HCT116 (cell line): Measurements from ENCODE around the gene TMEM63A.

Source experiments
- CEBPB ChIP-seq: IDR thresholded peaks from 2 replicates; pipeline ENCODE4 v1.6.1; 2012; ENCODE audit warnings: low read depth
- CTCF ChIP-seq, 3 experiments: fragments of 200-600 bp in 1 of 3; sonication (generic) in 1 of 3; IDR thresholded peaks in 2 of 3; conservative IDR thresholded peaks in 1 of 3; 2 replicates each; pipeline ENCODE4 v1.5.1; 2012 to 2017; ENCODE audit warnings: low read depth in 2 of 3, low read length in 2 of 3, antibody characterized with exemption in 1 of 3, borderline replicate concordance in 1 of 3, control low read depth in 1 of 3, mild to moderate bottlenecking in 1 of 3, mixed read lengths in 1 of 3, mixed run types in 1 of 3, moderate library complexity in 1 of 3; ENCODE audit not compliant: insufficient read depth in 1 of 3
- EGR1 ChIP-seq: IDR thresholded peaks from 2 replicates; pipeline ENCODE4 v1.6.1; 2012; ENCODE audit warnings: low read depth
- EZH2 ChIP-seq: fragments of 200-600 bp; sonication (generic); IDR thresholded peaks from 2 replicates; pipeline ENCODE4 v1.6.1; 2017; ENCODE audit warnings: antibody characterized with exemption, mixed run types
- EZH2phosphoT487 ChIP-seq: fragments of 200-600 bp; IDR thresholded peaks from 2 replicates; pipeline ENCODE4 v1.6.1; 2018; ENCODE audit warnings: antibody characterized with exemption, borderline replicate concordance
- POLR2A ChIP-seq: IDR thresholded peaks from 2 replicates; pipeline ENCODE4 v1.7.0; 2011; ENCODE audit warnings: borderline replicate concordance; ENCODE audit not compliant: insufficient read depth, insufficient read length; ENCODE audit errors: extremely low read depth
- POLR2AphosphoS5 ChIP-seq: IDR thresholded peaks from 2 replicates; pipeline ENCODE4 v1.6.1; 2011; ENCODE audit warnings: mild to moderate bottlenecking, low read depth, low read length, moderate library complexity
- SIN3A ChIP-seq: IDR thresholded peaks from 2 replicates; pipeline ENCODE4 v1.6.1; 2012; ENCODE audit warnings: low read depth
- SP1 ChIP-seq: IDR thresholded peaks from 2 replicates; pipeline ENCODE4 v1.6.1; 2012; ENCODE audit warnings: low read depth
- SRF ChIP-seq: IDR thresholded peaks from 2 replicates; pipeline ENCODE4 v1.6.1; 2012; ENCODE audit warnings: low read depth
- YY1 ChIP-seq: IDR thresholded peaks from 2 replicates; pipeline ENCODE4 v1.6.1; 2011; ENCODE audit warnings: low read length, low read depth, moderate library complexity, mild to moderate bottlenecking; ENCODE audit not compliant: insufficient replicate concordance; ENCODE audit errors: extremely low read depth
- ZNF274 ChIP-seq: fragments of 200-500 bp; sonication (Bioruptor generic); IDR thresholded peaks from 2 replicates; pipeline ENCODE4 v1.6.1; 2014; ENCODE audit warnings: mild to moderate bottlenecking, low read depth, low read length, inconsistent platforms
- TF ChIP-seq, protein P1 (sequence below): IDR thresholded peaks from 2 replicates; pipeline ENCODE4 v1.6.1; 2012; ENCODE audit warnings: low read depth
- TF ChIP-seq, protein P2 (sequence below): IDR thresholded peaks from 2 replicates; pipeline ENCODE4 v1.6.1; 2012

GRCh38 chr1:225907341-225907740, 25.2 kb upstream of the TMEM63A start:
- TF ChIP-seq CTCF (IDR thresholded peaks at IDR 0.05 in 2 of 3, conservative IDR thresholded peaks at IDR 0.05 in 1 of 3; ENCODE audit: borderline replicate concordance in 1 of 3, insufficient read depth in 1 of 3, low read depth in 2 of 3, low read length in 2 of 3) (no peak), EZH2phosphoT487 (no peak), POLR2A (no peak), POLR2AphosphoS5 (no peak), ZNF274 (no peak), SIN3A (no peak), CEBPB (no peak), EZH2 (no peak), SRF (no peak), SP1 (no peak), YY1 (no peak), EGR1 (no peak)
- TF ChIP-seq, protein P1, sequence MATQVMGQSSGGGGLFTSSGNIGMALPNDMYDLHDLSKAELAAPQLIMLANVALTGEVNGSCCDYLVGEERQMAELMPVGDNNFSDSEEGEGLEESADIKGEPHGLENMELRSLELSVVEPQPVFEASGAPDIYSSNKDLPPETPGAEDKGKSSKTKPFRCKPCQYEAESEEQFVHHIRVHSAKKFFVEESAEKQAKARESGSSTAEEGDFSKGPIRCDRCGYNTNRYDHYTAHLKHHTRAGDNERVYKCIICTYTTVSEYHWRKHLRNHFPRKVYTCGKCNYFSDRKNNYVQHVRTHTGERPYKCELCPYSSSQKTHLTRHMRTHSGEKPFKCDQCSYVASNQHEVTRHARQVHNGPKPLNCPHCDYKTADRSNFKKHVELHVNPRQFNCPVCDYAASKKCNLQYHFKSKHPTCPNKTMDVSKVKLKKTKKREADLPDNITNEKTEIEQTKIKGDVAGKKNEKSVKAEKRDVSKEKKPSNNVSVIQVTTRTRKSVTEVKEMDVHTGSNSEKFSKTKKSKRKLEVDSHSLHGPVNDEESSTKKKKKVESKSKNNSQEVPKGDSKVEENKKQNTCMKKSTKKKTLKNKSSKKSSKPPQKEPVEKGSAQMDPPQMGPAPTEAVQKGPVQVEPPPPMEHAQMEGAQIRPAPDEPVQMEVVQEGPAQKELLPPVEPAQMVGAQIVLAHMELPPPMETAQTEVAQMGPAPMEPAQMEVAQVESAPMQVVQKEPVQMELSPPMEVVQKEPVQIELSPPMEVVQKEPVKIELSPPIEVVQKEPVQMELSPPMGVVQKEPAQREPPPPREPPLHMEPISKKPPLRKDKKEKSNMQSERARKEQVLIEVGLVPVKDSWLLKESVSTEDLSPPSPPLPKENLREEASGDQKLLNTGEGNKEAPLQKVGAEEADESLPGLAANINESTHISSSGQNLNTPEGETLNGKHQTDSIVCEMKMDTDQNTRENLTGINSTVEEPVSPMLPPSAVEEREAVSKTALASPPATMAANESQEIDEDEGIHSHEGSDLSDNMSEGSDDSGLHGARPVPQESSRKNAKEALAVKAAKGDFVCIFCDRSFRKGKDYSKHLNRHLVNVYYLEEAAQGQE = no peak
- TF ChIP-seq, protein P2, sequence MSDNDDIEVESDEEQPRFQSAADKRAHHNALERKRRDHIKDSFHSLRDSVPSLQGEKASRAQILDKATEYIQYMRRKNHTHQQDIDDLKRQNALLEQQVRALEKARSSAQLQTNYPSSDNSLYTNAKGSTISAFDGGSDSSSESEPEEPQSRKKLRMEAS = no peak
